Neuron (in vitro differentiated cells): ENCODE results near the gene RXFP3.
"Not testable (repeated sequence)": the region's sequence is repeated elsewhere in the genome, so short reads cannot be mapped to it uniquely, and the experiment has no call there.

ENCODE experiments used
- H2AFZ ChIP-seq: one replicate; pipeline ENCODE4 v1.6.1; 2013; ENCODE audit warnings: low read depth, mild to moderate bottlenecking, inconsistent platforms, low read length, moderate library complexity
- H3K27me3 ChIP-seq: one replicate; pipeline ENCODE4 v1.6.1; 2013; ENCODE audit warnings: low read length; ENCODE audit not compliant: insufficient read depth
- H3K36me3 ChIP-seq: one replicate; pipeline ENCODE4 v1.6.1; 2013; ENCODE audit warnings: low read length; ENCODE audit not compliant: insufficient read depth
- H3K4me1 ChIP-seq: one replicate; pipeline ENCODE4 v1.6.1; 2013; ENCODE audit warnings: low read length; ENCODE audit not compliant: insufficient read depth
- H3K4me3 ChIP-seq: 2 replicates; pipeline ENCODE4 v1.5.1; 2013; ENCODE audit warnings: mild to moderate bottlenecking, low read length, moderate library complexity
- H3K9me3 ChIP-seq: one replicate; pipeline ENCODE4 v1.6.1; 2013; ENCODE audit warnings: low read length

RXFP3 gene

GRCh38 chr5:33938881-33939280, 2.7 kb downstream of the RXFP3 start:
- H3K9me3 ChIP-seq, result no peaks in the 10 kb centered on the region
- no peaks in the 10 kb centered on the region for H3K36me3 ChIP-seq
- peaks cover 6% of the 10 kb centered on the region for H3K4me1 ChIP-seq
- no peak overlapping the region for H2AFZ ChIP-seq
- H3K27me3 ChIP-seq, result peaks cover 5% of the 10 kb centered on the region
- H3K4me3 ChIP-seq, result no peak overlapping the region

- peaks cover 5% of the 10 kb centered on the region for H3K27me3 ChIP-seq
- H2AFZ ChIP-seq, result no peak overlapping the region
These were observed 3.5 kb downstream of the RXFP3 start for GRCh38 chr5:33939556-33940262.

GRCh38 chr5:33941090-33941489, 4.9 kb downstream of the RXFP3 start:
- peaks cover 6% of the 10 kb centered on the region for H3K4me1 ChIP-seq
- H3K36me3 ChIP-seq, result no peaks in the 10 kb centered on the region
- H3K9me3 ChIP-seq, result no peaks in the 10 kb centered on the region
- no peak overlapping the region for H2AFZ ChIP-seq
- H3K27me3 ChIP-seq, result peaks cover 5% of the 10 kb centered on the region
- H3K4me3 ChIP-seq, result no peak overlapping the region

More at GRCh38 chr5:33939556-33940262, 3.5 kb downstream of the RXFP3 start:
- Histone ChIP-seq H3K9me3 (no peaks in the 10 kb centered on the region), H3K4me1 (peaks cover 9% of the 10 kb centered on the region), H3K4me3 (no peak overlapping the region), H3K36me3 (no peaks in the 10 kb centered on the region)

GRCh38 chr5:33944543-33945132, 8.5 kb downstream of the RXFP3 start:
- Histone ChIP-seq H3K36me3 (no peaks in the 10 kb centered on the region), H3K27me3 (no peaks in the 10 kb centered on the region), H3K4me1 (peaks cover 4% of the 10 kb centered on the region), H3K9me3 (no peaks in the 10 kb centered on the region), H2AFZ (no peak overlapping the region), H3K4me3 (no peak overlapping the region)

GRCh38 chr5:33952175-33952574, 16.0 kb downstream of the RXFP3 start:
- H3K9me3 ChIP-seq, H3K27me3 ChIP-seq, H2AFZ ChIP-seq, H3K36me3 ChIP-seq, H3K4me3 ChIP-seq, H3K4me1 ChIP-seq: not testable (repeated sequence)

- Histone ChIP-seq H3K36me3 (no peaks in the 10 kb centered on the region), H3K27me3 (no peaks in the 10 kb centered on the region), H2AFZ (no peak overlapping the region), H3K4me3 (no peak overlapping the region), H3K4me1 (no peaks in the 10 kb centered on the region), H3K9me3 (no peaks in the 10 kb centered on the region)
These were observed 21.5 kb downstream of the RXFP3 start for GRCh38 chr5:33957577-33958150.

- Histone ChIP-seq H3K4me1 (no peaks in the 10 kb centered on the region), H3K27me3 (no peaks in the 10 kb centered on the region), H3K36me3 (no peaks in the 10 kb centered on the region), H2AFZ (no peak overlapping the region), H3K4me3 (no peak overlapping the region), H3K9me3 (no peaks in the 10 kb centered on the region)
These were observed 22.0 kb downstream of the RXFP3 start for GRCh38 chr5:33958176-33958575.

GRCh38 chr5:33964132-33964700, 28.0 kb downstream of the RXFP3 start:
- H2AFZ ChIP-seq, result no peak overlapping the region
- no peaks in the 10 kb centered on the region for H3K27me3 ChIP-seq
- H3K4me1 ChIP-seq, result no peaks in the 10 kb centered on the region
- no peaks in the 10 kb centered on the region for H3K36me3 ChIP-seq
- H3K9me3 ChIP-seq, result no peaks in the 10 kb centered on the region
- H3K4me3 ChIP-seq, result no peak overlapping the region

- no peaks in the 10 kb centered on the region for H3K36me3 ChIP-seq
- no peak overlapping the region for H3K4me3 ChIP-seq
- H3K9me3 ChIP-seq, result no peaks in the 10 kb centered on the region
- no peak overlapping the region for H2AFZ ChIP-seq
- H3K4me1 ChIP-seq, result no peaks in the 10 kb centered on the region
- no peaks in the 10 kb centered on the region for H3K27me3 ChIP-seq
These were observed 30.6 kb downstream of the RXFP3 start for GRCh38 chr5:33966805-33967204.

GRCh38 chr5:33968211-33969005, 32.2 kb downstream of the RXFP3 start:
- Histone ChIP-seq H3K4me1 (no peaks in the 10 kb centered on the region), H3K4me3 (no peak overlapping the region), H3K27me3 (no peaks in the 10 kb centered on the region), H3K9me3 (no peaks in the 10 kb centered on the region), H2AFZ (no peak overlapping the region), H3K36me3 (no peaks in the 10 kb centered on the region)

- Histone ChIP-seq H3K9me3 (no peaks in the 10 kb centered on the region), H3K4me1 (no peaks in the 10 kb centered on the region), H2AFZ (no peak overlapping the region), H3K36me3 (no peaks in the 10 kb centered on the region), H3K4me3 (no peak overlapping the region), H3K27me3 (no peaks in the 10 kb centered on the region)
These were observed 33.6 kb downstream of the RXFP3 start for GRCh38 chr5:33969572-33970452.

GRCh38 chr5:33973271-33973670, 37.1 kb downstream of the RXFP3 start:
- Histone ChIP-seq H3K27me3 (no peaks in the 10 kb centered on the region), H3K4me1 (no peaks in the 10 kb centered on the region), H2AFZ (no peak overlapping the region), H3K9me3 (no peaks in the 10 kb centered on the region), H3K36me3 (no peaks in the 10 kb centered on the region), H3K4me3 (no peak overlapping the region)
